DMS53 treated with DMSO at 0.1 percent for 48 hours (cell line): Measurements from ENCODE around the gene ETNPPL.
"Not testable (repeated sequence)": the region's sequence is repeated elsewhere in the genome, so short reads cannot be mapped to it uniquely, and the experiment has no call there.

Source experiments
- DNase-seq: peaks from one replicate; lab custom pipeline; 2025; ENCODE audit not compliant: unreplicated experiment; lab: John Stamatoyannopoulos, UW

ETNPPL gene

DNA sequence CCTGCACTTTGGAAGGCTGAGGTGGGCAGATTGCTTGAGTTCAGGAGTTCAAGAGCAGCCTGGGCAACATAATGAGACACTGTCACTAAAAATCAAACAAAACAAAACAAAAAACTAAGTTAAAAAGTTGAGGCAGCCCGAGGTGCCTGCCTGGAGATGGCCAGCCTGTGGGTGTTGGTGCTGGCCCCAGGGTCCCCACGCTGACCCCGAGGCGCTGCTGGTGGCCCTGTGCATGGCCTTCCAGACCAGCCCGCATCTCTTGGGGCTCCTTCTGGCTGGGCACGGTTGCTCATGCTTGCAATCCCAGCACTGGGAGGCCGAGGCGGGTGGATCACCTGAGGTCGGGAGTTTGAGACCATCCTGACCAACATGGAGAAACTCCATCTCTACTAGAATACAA lies 4.4 kb downstream of the ETNPPL start:
- DNase-seq: no peak

- no peak for DNase-seq
These were observed 8.5 kb downstream of the ETNPPL start for GRCh38 chr4:108754327-108754726.

DNA sequence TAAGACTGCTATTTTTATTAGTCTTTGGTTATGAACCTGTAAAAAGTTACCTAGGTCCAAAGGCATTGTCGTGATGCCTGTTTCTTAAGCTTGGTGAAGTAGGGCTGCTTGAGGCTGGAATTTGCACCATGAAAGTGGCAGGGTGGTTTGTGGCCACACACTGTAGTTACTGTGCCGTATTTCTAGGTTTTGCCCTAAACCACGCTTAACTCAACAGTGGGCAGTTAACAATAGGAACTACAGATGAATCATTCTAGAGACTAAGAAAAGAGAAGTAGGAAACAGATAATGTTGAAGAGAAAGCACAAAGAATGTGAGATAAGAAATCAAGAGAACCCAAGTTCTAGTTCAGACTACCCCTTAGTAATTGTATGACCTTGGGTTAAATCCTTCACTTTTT lies 11.5 kb downstream of the ETNPPL start:
- DNase-seq: no peak

DNA sequence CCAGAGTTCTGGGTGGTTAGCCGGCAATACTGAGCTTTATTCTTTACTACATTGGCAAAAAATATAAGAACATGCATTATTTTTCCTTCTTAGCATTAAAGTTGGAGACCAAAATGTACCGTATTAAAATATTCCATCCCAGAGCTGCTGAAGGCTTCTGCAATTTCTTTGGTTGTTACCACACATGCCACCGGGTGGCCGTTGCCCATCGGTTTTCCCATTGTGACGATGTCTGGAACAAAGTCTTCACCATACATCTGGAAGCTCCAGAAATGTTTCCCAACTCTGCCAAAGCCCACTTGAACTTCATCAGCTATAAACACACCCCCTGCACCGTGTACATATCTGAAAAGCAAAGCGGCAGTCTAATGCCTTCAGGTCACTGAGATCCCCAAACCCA lies 13.7 kb downstream of the ETNPPL start:
- no peak for DNase-seq

DNA sequence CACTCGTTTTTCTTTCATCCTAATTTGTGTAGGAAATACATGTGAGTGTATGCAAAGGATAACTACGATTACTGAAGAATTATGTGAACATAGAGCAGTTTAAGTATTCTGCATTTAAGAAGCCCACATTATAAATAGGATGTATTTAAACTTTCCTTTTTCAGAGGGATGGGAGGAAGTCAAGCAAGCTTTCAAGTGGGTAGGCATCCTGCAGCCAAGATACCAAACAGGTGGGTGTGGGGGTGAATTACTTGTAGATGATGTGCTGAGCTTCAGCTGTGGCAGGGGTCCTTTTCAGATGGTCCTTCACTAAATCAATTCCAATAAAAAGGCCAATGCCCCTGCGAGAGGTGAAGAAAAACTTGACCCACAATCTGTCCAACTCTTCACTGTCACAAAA lies 16.3 kb downstream of the ETNPPL start:
- DNase-seq: no peak

DNA sequence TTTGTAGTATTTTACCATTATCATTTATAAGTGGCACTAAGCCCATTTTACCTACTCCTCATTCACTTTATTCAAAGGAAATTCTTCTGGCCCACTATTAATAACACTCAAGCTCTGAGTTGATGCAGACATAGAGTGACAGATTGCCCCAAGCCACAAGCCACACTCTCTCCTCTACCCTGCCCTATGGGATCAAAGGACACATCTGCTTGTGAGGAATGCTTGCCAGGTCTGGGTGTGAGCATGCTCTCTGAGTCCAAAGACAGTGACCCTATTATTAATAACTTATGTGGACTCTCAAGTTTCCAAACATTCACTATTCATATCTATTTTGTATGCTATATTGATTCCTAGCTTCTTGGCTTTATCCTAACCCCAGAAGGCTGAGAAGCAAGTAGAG lies 18.5 kb downstream of the ETNPPL start:
- DNase-seq: no peak

GRCh38 chr4:108742451-108743420 lies 20.1 kb downstream of the ETNPPL start:
- DNase-seq: no peak

- no peak for DNase-seq
These were observed 24.7 kb downstream of the ETNPPL start for GRCh38 chr4:108738003-108738706.

DNA sequence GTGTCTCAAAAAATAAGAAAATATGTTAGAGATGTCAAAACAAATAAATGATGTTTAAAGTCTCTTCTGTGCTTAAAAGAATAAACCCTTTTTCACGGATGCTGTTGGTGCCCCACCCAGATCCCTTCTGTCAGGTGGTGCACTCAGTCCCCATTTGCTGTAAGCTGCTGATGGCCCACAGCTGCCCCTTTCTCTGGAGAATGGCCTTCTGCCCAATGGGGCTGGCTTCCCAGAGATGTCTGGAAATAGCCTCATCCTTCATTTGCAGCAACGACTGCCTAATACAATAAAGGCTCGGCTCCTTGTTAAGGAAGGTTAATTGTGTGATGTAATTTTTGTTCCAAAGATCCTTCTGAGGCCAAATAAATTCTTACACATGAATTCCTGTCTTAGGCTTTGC lies 31.8 kb downstream of the ETNPPL start:
- no peak for DNase-seq

- DNase-seq: no peak
These were observed 32.3 kb downstream of the ETNPPL start for GRCh38 chr4:108730579-108730978.

DNA sequence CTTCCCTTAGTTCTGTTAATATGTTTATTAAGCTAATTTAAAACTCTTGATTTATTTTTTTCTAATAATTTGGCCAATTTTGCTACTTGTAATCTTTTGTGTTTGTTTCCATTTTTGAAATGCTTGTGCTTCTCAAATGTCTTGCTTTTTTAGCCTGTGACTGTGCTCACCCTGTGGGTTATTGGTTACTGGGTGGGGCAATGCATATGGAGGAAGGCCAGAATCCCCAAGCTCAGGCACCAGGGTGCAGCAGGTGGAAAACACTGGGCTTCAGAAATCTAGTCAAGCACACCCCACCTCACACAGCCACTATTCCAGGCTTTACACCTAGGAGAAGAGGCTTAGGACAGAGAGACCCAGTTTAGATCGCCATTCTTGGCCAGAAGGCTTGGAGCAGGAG lies 33.1 kb downstream of the ETNPPL start:
- DNase-seq: no peak

GRCh38 chr4:108725457-108725856 lies 37.4 kb downstream of the ETNPPL start:
- DNase-seq: no peak

- DNase-seq: no peak
These were observed 45.5 kb downstream of the ETNPPL start for GRCh38 chr4:108717386-108717785.

DNA sequence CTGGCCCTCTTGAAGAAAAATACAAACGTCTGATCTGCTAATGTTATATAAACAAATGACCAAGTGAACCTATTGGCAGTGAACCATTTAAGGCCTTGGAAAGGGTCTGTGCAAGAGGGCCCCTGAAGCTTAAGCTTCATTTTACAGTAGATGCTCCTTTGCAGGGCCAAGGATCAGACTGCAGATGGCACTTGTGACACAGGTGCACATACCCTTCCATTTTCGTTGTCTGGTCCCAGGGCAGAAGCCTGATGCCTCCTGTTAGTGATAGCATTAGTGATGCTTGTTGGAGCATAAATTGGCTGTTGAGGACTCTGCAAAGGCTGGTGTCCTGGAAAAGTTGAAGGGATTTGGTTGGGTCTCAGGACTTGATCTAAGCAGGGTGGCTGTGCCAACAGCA lies 46.5 kb downstream of the ETNPPL start:
- DNase-seq: no peak

DNA sequence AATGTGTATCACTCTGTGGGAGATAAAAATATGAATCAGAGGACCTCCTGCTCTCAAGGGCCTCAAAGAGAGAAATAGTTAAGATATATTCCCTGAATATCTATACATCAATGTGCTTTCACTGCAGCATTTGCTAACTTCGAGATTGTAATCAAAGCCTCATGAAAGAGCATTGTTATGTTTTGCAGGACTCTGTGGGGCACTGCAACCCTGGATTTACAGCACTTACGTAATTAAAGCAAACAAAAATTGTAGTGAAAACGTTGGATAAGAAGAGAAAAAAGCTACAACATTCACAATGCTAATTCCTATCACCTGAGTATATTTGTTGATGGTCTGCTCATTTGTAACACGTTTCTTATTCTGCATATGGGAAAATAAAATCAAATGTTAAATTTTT lies 48.0 kb downstream of the ETNPPL start:
- DNase-seq: no peak

DNA sequence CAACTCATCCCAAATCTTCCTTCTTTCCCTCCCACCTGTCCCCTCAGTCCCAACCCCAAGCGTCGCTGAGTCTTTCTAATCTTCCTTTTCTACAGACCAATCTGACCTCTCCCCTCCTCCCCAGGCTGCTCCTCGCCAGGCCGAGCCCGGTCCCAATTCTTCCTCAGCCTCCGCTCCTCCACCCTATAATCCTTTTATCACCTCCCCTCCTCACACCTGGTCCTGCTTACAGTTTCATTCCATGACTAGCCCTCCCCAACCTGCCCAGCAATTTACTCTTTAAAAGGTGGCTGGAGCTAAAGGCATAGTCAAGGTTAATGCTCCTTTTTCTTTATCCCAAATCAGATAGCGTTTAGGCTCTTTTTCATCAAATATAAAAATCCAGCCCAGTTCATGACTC lies 52.3 kb downstream of the ETNPPL start:
- DNase-seq: not testable (repeated sequence)

DNA sequence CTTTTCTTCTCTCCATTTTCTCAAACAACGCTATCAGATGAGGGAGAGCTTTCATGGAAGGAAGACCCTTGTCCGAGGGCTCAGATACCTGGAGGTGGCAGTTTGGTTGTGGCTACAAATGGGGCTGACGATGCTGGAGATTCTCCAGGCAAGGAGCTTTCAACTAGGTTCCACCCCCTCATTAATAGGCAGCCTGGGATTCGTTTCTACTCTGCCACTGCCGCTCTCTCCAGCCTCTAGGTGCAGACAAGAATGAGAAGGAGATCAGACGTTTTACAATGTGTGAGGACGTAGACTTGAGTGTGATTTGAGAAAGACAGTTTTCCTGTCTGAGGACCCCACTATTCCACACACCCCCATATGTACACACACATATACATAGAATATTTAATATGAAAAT lies 53.1 kb downstream of the ETNPPL start:
- no peak for DNase-seq

DNA sequence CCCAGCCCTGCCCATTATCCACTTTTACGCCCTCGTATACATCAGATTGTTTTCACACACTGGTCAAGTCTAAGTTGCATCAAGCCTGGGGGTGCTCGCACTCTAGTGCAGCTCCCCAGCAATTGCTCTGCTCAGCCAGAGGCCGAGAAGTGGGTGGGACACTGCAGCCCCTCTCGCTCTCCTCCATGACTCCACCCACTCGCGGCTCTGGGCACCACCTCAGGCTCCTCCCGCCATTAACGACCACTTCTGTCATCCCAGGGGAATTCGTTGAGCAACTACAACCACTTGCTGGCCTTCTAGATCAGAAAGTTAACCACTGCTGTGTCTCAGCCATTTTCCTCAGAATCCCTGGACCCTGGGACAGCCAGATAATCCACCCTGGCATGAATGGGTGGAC lies 53.6 kb downstream of the ETNPPL start:
- no peak for DNase-seq

GRCh38 chr4:108706289-108706688 lies 56.6 kb downstream of the ETNPPL start:
- DNase-seq: no peak

DNA sequence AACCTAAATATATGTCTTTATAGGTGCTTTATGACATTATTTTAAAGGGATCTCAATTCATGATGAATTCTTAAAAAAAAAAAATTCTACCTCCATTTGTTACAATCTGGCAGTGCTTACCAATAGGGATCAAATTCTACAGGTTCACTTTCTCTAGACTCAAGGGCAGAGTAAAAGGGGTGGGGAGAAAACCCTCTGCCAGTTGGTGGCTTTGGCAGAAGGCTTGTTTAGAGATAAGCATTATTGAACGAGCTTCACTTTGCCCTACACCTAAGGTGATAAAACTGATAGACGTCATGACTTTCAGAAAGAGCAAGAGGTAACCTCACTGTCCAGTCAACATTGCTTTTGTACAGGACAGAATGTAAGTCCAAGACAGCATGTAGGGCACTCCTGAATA lies 58.9 kb downstream of the ETNPPL start:
- DNase-seq: no peak

GRCh38 chr4:108703370-108703769 lies 59.5 kb downstream of the ETNPPL start:
- DNase-seq: no peak

DNA sequence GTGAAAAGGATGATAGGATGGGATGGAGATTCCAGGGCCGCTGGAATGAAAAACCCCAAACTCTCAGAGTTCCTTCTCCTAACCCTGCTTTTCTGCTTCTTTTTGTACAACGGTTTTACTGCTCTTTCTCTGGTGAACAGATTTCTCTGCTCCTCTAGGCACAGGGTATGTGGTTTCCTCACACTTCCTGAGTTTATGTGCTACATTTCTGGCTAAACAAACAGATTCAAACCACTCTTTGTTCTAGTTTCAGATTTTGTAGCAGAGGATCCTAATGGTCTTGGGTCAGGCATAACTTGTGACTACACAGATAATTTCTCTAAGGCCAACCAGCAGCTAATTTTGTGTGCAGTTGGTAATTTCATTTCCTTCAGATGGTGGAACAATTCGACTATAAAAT lies 59.9 kb downstream of the ETNPPL start:
- DNase-seq: no peak
